ENCODE data around the gene IFNGR2.
"Not testable (repeated sequence)": the region's sequence is repeated elsewhere in the genome, so short reads cannot be mapped to it uniquely, and the experiment has no call there.

Gene IFNGR2

DNA sequence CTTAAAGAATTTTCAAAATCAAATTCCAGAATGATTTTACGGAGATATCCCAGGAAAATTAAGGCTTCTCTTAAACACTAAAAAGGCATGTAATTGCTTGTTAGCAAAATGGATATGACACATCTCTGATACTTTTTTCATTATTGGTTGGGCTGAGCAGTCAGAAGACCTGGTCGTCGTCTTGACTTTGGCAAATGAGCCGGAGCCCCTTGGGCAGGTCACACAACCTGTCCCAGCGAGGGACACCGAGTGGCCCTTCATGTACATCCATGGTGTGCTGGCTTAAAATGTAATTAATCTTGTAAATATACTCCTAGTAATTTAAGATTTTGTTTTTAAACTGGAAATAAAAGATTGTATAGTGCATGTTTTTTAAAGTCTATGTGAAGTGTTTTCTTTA lies 33.9 kb downstream of the IFNGR2 start:
- no peak for DNase-seq (ENCODE audit: low read depth in 2 of 2)

DNA sequence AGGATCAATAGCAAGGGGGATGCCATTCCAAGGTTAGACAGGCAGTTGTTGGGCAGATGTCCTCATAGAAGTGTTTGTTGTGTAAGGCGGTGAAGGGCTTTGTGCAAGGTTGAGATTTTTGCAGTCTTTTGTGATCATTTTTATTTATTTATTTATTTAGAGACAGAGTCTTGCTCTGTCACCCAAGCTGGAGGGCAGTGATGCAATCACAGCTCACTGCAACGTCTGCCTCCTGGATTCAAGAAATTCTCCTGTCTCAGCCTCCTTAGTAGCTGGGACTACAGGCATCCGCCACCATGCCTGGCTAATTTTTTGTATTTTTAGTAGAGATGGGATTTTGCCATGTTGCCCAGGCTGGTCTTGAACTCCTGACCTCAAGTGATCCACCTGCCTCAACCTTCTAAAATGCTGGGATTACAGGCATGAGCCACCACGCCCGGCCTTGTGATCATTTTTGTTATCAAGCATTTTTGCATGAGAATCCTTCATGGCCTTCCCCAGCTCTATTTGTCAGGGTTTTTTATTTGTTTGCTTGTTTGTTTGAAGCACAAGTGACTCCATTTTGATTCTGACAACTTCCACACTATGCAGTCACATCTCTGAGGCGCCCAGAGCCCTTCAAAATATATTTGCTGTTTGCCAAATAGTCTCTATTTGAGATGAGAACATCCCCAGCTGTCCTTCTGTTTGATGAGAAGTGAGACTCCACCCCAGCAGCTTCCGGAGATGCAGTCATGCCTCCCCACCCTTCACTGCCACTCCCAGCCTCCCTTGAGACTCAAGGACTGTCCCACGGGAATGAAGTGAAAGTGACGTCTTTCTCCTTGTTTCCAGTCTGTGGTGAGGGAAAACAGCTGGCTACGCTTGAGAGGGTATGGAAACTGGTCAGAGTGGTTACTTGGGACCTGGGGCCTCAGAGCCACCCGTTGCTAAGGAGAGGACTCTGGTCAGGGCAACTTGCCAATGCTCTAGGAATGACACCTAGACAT lies 38.6 kb downstream of the IFNGR2 start:
- no peak for DNase-seq (ENCODE audit: low read depth in 2 of 2)

DNA sequence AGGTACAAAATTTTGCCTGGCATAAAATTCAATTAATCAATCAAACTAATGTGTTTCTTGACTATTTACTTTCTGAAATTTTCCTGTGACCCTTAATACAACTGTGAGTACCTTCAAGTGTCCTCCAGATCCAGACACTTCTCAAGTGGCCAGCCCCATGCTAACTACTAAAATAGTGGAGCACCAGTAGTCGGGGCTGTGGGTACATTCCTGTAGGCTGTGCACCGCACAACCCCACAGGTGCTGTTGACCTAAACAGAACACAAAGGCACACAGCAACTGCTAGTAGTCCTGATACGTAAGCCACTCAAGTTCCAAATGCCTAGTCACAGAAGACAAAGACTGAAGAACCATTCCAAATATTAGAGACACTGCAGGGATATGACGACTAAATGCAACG lies 40.0 kb downstream of the IFNGR2 start:
- DNase-seq (ENCODE audit: low read depth in 2 of 2) = no peak

DNA sequence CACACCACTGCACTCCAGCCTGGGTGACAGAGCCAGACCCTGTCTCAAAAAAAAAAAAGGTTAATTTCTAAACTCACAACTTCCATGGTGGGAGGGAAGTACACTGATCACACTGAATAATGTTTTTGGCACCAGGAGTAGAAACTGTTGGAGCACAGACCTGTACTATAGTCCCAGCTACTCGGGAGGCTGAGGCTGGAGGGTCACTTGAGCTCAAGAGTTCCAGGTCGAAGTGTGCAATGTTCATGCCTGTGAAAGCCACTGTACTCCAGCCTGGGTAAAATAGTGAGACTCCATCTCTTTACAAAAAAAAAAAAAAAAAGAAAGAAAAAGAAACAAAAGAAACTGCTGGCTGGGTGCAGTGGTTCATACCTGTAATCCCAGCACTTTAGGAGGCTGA lies 41.3 kb downstream of the IFNGR2 start:
- DNase-seq (ENCODE audit: low read depth in 2 of 2) = no peak

DNA sequence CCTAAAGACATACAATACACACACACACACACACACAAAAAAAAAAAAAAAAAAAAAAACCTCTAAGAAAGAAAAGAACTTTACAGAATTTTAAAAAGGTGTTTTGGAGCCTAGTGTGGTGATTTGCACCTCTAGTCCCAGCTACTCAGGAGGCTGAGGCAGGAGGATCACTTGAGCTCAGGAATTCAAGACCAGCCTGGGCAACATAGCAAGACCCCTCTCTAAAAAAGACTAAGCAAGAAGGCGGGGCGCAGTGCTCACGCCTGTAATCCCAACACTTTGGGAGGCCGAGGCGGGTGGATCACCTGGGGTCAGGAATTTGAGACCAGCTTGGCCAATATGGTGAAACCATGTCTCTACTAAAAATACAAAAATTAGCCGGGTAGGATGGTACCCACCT lies 43.4 kb downstream of the IFNGR2 start:
- not testable (repeated sequence) for DNase-seq (ENCODE audit: low read depth in 2 of 2)

DNA sequence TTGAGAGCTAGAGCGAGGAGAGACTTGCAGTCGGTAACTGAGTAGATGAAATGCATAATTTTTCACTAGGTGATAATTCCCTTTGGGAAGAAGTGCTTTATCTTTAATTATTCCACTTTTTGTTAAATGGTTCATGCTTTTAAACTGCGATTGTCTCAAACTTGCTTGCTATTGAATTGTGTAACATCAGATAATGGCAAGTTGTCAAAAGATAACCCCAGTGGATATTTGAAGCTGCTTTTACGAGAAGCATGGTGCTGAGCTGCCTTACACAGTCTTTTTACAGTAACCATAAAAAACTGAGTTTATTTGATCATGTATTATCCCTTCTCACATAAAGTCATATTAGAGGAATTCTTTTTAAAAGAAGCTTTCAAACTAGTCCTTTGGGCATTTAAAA lies 46.4 kb downstream of the IFNGR2 start:
- DNase-seq (ENCODE audit: low read depth in 2 of 2) = no peak

DNA sequence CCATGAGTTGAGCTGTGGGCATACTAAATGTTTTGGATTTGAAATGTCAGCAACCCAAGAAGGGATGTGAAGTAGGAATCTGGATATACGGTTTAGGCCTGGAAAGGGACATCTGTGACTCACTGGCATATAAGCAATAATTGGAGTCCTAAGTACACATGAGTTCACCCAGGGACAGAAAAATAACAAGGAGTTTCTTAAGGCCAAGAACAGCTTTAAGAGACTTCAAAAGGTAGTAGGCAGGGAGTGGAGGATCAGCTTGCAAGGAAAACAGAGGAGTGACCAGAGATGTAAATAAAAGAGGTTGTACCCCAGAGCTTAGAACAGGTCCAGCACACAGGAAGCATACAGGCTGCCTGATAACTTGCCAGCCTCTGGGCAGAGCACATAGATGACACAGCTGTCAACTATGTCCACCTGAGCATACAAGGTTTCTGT lies 48.4 kb downstream of the IFNGR2 start:
- no peak for DNase-seq (ENCODE audit: low read depth in 2 of 2)

DNA sequence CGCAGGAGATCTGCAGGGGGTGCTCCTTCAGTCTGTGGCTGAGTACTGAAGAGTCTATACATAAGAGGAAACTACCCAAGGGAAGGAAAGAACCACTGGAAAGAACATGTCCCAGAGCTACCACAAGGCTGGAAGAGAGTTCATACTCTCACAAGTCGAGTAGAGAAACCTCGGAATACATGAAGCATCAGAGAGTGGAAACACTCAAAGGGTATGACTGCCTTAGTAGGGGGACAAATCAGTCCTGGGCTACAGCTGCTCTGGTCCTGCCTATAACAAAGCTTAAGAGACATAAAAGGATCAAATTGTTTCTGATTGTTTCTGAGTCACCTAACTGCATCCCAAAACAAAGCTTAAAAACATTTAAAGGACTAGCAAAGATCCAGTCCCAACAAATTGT lies 49.1 kb downstream of the IFNGR2 start:
- no peak for DNase-seq (ENCODE audit: low read depth in 2 of 2)

DNA sequence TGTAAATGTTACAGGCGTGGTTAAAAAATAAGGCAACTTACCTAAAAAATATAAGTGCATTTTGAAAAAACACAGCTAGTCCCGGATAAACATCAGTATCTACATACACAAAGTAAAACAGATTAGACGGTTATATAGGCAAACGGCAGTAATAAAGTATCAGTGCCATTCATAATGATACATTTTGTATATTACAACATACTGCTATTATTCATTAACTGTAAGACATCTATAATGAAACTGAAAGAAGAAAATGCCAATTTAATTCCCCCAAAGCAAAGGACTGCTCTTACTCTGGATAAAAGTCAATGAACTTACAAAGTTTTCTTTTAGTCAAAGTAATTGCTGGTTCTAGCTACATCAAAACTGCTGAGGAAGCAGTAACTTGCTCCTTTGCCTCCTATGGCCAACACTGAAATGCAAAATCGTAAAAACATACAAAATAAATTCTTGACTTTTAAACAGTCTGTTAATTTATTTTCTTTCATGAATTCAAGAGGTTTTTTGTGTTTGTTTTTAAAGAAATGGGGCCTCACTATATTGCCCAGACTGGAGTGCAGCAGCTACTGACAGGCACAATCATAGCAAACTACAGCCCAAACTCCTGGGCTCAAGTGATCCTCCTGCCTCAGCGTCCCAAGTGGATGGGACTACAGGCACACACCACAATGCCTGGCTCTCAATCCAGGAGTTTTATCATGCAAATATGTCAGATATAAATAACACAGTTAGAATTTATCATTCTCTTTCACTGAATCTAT lies 52.7 kb downstream of the IFNGR2 start:
- DNase-seq (ENCODE audit: low read depth in 2 of 2) = no peak

DNA sequence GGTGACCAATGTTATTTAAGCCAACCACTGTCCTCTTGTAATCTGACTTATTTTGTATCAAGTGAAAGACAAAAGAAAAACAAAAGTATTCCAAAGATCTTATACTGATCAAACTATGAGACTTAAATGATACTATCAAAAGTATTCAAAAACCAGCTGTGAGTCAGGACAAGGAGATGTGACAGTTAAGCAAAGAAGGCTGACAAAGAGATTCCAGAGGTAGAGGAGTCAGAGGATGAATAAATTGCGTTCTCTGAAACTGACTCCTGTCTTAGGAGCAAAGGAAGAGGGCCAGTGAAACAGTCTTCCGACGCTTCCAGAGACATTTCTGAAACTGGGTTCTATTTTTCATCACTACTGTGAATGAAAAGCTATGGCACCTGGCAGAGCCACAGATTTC lies 55.6 kb downstream of the IFNGR2 start:
- no peak for DNase-seq (ENCODE audit: low read depth in 2 of 2)

DNA sequence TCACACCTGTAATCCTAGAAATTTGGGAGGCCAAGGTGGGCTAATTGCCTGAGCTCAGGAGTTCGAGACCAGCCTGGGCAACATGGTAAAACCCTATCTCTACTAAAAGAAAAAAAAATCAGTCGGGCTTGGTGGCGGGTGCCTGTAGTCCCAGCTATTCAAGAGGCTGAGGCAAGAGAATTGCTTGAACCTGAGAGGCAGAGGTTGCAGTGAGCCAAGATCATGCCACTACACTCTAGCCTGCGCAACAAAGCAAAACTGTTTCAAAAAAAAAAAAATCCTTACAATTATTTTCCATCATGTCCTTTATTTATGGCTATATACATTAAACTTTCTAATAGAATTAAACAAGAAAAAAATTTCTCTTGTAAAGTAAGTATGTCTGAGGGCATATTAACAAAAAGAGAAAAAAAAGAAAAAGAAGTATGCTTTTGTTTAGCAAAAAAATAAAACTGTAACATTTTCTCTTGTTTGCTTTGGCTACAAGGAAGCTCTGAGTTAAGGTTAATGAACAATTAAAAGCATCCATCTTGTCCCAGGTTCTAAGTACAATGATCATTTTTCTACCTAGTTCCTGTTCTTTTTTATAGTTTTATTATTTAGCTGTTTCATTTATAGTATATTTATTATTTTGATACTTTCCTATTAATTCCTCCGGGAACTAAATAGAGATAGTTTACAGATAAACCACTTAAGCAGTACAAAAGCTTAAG lies 58.5 kb downstream of the IFNGR2 start:
- DNase-seq (ENCODE audit: low read depth in 2 of 2) = no peak

DNA sequence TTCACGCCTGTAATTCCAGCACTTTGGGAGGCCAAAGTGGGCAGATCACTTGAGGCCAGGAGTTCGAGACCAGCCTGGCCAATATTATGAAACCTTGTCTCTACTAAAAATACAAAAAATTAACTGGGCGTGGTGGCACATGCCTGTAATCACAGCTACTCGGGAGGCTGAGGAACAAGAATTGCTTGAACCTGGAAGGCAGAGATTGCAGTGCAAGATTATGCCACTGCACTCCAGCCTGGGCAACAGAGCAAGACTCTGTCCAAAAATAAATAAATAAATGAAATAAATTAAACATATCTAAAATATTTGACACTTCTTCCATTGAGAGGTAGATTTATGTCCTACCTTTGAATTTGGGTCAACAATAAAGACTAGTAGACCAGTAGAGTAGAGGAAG lies 66.0 kb downstream of the IFNGR2 start:
- not testable (repeated sequence) for DNase-seq (ENCODE audit: low read depth in 2 of 2)

DNA sequence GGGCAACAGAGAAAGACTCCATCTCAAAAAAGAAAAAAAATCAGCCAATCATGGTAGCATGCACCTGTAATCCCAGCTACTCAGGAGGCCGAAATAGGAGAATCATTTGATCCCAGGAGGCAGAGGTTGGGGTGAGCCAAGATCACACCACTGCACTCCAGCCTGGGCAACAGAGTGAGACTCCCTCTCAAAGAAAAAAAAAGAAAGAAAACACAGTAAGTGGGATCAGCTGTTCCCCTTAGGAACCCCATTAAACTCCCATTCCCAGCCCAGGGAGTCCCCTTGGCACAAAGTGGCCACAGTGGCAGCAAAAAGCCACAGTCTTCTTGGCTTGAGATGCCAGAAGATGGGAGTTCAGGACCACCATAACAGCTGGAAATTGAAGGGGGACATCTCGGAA lies 67.5 kb downstream of the IFNGR2 start:
- DNase-seq (ENCODE audit: low read depth in 2 of 2) = no peak

DNA sequence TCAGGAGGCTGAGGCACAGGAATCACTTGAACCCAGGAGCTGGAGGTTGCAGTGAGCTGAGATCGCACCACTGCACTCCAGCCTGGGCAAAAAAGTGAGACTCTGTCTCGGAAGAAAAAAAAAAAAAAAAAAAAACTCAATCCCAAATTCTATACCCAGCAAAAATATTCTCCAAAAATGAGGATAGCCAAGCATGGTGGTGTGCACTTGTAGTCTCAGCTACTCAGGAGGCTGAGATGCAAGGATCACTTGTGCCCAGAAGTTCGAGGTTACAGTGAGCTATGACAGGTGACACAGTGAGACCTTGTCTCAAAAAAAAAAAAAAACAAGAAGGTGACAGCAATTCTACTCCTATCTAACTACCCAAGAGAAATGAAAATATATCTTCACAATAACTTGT lies 70.1 kb downstream of the IFNGR2 start:
- DNase-seq (ENCODE audit: low read depth in 2 of 2) = no peak

DNA sequence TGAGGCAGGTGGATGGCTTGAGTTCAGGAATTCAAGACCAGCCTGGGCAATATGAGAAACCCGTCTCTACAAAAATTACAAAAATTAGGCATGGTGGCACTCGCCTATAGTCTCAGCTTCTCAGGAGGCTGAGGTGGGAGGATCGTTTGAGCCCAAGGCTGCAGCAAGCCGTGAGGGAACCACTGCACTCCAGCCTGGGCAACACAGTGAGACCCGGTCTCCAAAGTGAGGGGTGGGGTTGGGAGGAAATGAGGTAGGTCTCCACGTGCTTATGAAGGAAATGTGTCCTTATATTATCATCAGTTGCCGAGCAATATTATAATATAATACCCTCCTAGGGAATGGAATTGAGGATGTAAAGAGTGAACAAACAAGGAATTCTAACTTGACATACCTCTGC lies 73.9 kb downstream of the IFNGR2 start:
- DNase-seq (ENCODE audit: low read depth in 2 of 2) = no peak

DNA sequence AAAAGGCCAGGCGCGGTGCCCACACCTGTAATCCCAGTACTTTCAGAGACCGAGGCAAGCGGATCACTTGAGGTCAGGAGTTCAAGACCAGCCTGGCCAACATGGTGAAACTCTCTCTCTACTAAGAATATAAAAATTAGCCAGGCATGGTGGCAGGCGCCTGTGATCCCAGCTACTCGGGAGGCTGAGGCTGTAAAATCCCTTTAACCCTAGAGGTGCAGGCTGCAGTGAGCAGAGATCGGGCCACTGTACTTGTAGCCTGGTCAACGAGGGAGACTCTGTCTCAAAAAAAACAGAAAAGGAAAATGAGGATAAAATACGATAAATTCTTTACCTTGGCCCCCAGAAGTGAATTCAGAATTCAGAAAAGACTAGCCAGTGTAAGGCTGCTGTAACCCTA lies 75.0 kb downstream of the IFNGR2 start:
- no peak for DNase-seq (ENCODE audit: low read depth in 2 of 2)

DNA sequence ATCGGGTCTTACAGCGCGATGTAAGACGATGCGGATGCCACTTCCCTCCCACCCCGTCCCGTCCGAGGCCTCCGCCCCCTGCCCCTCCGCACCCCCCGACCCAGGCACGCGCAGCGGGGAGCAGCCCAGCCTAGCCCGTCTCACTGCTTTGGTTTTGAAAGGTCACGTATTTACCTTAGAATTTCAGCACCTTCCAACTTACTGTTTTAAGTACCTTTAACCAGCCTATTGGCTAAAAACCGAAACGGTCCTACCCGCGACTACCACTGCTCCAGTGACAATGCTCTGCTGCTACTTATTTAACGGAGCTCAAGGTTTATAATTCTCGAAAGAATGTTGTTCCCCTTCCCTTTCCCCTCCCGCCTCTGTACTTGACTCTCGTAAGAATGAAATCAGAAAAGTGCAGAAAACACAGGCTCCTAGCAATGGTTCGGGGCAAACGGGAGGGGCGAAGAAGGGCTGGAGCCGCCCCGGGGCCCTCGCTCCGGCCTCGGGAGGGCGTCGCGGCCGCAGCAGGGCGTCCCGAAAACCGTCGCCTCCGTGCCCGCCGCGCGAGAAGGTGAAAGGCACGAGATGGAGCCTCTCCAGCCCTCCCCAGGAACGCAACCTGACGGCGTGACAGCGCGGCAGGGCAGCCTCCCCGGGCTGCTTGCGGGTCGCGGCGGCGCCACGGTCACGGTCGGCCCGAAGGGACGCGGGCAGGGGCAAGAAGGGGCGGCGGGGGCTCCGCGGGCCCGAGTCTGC lies 75.9 kb downstream of the IFNGR2 start:
- DNase-seq (ENCODE audit: low read depth in 2 of 2) = peak; percentile 21 to 33

DNA sequence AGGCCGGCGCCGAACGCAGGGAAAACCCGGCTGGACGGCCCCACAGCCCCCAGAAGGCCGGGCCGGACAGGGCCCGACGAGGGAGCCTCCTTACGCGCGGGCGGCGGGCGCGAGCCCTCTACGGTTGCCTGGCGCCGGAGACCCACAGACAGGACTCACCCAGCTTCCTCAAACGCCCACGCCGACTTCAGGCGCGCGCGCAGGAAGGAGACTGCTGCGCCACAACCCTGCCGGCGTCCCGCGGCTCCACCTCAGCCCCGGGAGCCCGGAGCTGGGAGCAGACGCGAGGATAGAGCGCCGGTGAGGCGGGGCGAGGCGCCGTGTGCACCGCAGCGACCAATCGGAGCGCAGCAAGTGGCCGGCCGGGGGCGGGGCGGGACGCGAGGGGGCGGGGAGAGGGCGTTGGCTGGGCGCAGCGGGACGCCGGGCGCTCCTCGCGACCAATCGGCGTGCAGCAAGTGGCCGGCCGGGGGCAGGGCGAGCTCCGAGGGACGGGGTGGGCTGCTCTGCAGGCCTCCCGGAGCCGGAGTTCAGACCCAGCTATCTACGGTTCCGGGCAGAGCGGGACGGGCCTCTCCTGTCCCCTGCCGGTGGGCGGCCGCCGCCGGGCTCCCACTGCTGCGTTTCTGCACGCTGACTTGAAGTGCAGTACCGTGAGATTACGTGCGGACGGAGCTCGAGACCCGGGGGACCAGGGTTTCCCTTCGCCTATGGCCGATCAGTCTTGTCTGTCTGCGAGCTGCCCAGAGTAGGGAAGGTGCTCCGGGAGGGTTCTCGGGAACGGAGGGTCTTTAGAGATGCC lies 76.7 kb downstream of the IFNGR2 start, which contains the start of gene TMEM50B:
Gene TMEM50B, minus strand, starts transcription at position 296 of the 802 bp plus-strand sequence. CDS start 11,089 bp downstream, outside the sequence.
- DNase-seq (ENCODE audit: low read depth in 2 of 2) = peak; percentile 94 to 97

DNA sequence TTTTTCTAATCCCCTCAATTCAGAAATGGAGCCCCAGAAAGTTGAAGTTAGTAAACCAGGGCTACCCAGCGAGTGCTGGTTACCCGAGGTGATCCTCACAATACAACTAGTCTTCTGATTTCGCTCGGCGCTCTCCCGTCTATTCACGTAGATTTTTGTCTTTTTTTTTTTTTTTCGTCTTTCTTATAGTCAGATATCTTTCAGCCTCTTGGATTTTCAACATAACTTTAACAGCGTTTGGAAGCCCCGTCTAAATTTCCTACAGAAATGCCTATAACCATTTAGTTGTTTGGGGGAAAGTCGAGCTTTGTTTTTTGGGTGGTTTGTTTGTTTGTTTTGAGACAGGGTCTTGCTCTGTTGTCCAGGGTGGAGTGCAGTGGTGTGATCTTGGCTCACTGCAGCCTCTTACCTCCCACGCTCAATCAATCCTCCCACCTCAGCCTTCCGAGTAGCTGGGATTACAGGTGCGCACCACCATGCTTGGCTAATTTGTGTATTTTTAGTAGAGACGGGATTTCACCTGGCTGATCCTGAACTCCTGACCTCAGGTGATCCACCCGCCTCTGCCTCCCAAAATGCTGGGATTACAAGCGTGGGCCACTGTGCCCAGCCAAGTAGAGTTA lies 77.4 kb downstream of the IFNGR2 start:
- no peak for DNase-seq (ENCODE audit: low read depth in 2 of 2)

DNA sequence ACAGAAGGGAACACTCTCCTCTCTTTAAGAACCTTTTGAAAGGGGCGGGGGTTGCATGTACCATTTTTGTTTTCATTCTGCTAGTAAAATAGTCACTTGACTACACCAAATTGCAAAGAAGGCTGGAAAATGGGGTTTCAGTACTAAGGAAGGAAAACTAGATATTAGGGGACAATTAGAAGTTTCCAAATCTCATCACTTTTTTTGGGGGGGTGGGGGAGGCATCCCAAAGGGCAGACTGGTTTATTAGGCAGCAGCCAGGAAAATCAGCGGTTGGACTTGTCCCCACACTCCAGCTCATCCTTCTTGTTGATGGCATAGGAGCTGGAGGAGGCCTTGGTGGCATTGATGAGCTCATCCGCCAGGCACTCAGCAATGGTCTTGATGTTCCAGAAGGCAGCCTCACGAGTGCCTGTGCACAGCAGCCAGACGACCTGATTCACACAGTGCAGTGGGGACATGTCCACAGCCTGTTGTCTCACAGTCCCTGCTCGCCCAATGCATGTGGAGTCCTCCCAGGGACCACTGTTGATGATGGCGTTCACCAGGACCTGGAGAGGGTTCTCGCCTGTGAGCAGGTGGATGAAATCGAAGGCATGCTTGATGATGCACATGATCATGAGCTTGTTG lies 78.2 kb downstream of the IFNGR2 start:
- no peak for DNase-seq (ENCODE audit: low read depth in 2 of 2)
